Hepatocyte (in vitro differentiated cells): ENCODE measurements around the gene DDT.

Experiments
- CTCF ChIP-seq: fragments of 200-600 bp; sonication (generic); IDR thresholded peaks from 2 replicates; pipeline ENCODE4 v1.5.1; 2016; ENCODE audit warnings: antibody characterized with exemption, mild to moderate bottlenecking; ENCODE audit not compliant: poor library complexity
- EZH2phosphoT487 ChIP-seq: fragments of 200-600 bp; sonication (generic); IDR thresholded peaks from one replicate; pipeline ENCODE4 v1.6.1; 2018; ENCODE audit warnings: antibody characterized with exemption, mild to moderate bottlenecking, low read depth, moderate library complexity; ENCODE audit not compliant: unreplicated experiment, severe bottlenecking

- TF ChIP-seq CTCF (no peak), EZH2phosphoT487 (no peak)
These were observed 33.7 kb upstream of the DDT start for GRCh38 chr22:24008022-24008283.
